Spleen (tissue), 13 donors: ENCODE results near the gene CALB2. TPM values are rescaled to one million over a fixed set of nuclear protein-coding genes. Genes with fewer than 3 reads are reported as not detected.
"Not testable (repeated sequence)": the region's sequence is repeated elsewhere in the genome, so short reads cannot be mapped to it uniquely, and the experiment has no call there.

Experiments
- DNase-seq: peaks from one replicate; pipeline ENCODE4 v3.0.0-alpha.2; 2020
- H3K27ac ChIP-seq, 8 donors: fragments of 200-600 bp; sonication (generic) in 7 of 8; 1 replicate in 4 of 8; 2 replicates in 4 of 8; pipeline versions ENCODE4 v1.5.0 to v1.8.0; 2016 to 2021; ENCODE audit warnings: inconsistent platforms in 4 of 8, mild to moderate bottlenecking in 4 of 8, moderate library complexity in 1 of 8
- H3K27me3 ChIP-seq, 7 donors: fragments of 200-600 bp; sonication (generic) in 6 of 7; replicated peaks in 1 of 7; 1 replicate in 4 of 7; 2 replicates in 3 of 7; pipeline versions ENCODE4 v1.5.0 to v1.8.0; 2016 to 2021; ENCODE audit warnings: inconsistent platforms in 3 of 7, mild to moderate bottlenecking in 1 of 7
- H3K36me3 ChIP-seq, 6 donors: fragments of 200-600 bp; sonication (generic) in 5 of 6; 1 replicate in 4 of 6; 2 replicates in 2 of 6; pipeline versions ENCODE4 v1.5.0 to v1.8.0; 2016 to 2021; ENCODE audit warnings: inconsistent platforms in 2 of 6
- H3K4me1 ChIP-seq, 6 donors: fragments of 200-600 bp; sonication (generic) in 5 of 6; 1 replicate in 3 of 6; 2 replicates in 3 of 6; pipeline versions ENCODE4 v1.5.0 to v1.8.0; 2016 to 2021; ENCODE audit warnings: inconsistent platforms in 3 of 6
- H3K4me3 ChIP-seq, 8 donors: fragments of 200-600 bp; sonication (generic) in 7 of 8; 1 replicate in 4 of 8; 2 replicates in 4 of 8; pipeline versions ENCODE4 v1.5.0 to v1.8.0; 2016 to 2021; ENCODE audit warnings: inconsistent platforms in 4 of 8, mild to moderate bottlenecking in 4 of 8, moderate library complexity in 2 of 8
- H3K9me3 ChIP-seq, 8 donors: fragments of 200-600 bp; sonication (generic) in 7 of 8; 1 replicate in 4 of 8; 2 replicates in 4 of 8; pipeline versions ENCODE4 v1.5.0 to v1.8.0; 2016 to 2021; ENCODE audit warnings: inconsistent platforms in 4 of 8
- POLR2A ChIP-seq, 3 donors: fragments of 450-650 bp; IDR thresholded peaks; one replicate each; pipeline ENCODE4 v1.5.1; 2017; ENCODE audit warnings: antibody characterized with exemption in 3 of 3, mild to moderate bottlenecking in 1 of 3
- POLR2AphosphoS5 ChIP-seq, 3 donors: sonication (generic); formaldehyde crosslinking; IDR thresholded peaks; one replicate each; pipeline ENCODE4 v1.5.1; 2017; ENCODE audit warnings: antibody characterized with exemption in 3 of 3
- WGBS, 5 donors: extraction: QIAGEN DNeasy Blood & Tissue Kit in 3 of 5; methylation state at CpG; one replicate each; pipeline versions ENCODE4 v1.1.5 to v1.1.7; 2013 to 2018; 5-methylcytosine and 5-hydroxymethylcytosine counted together
- intact Hi-C: fragments of 100-400 bp; cut with DNase I; formaldehyde crosslinking; loops from one replicate; pipeline ENCODE4 v1.15.0; 2023; ENCODE audit warnings: low total_unique reads
- long read RNA-seq, 2 donors: transcript quantifications; one replicate each; lab custom pipeline, GENCODE V29; 2026
- polyA plus RNA-seq, 3 donors: library from polyadenylated mRNA; stranded (reverse); fragments of 200-250 nt; gene quantifications; one replicate each; pipeline ENCODE4 v1.2.1, GENCODE V29; 2013
- total RNA-seq, 7 donors: library from RNA; depleted of rRNA in 3 of 7; stranded (reverse); fragments of >200 nt in 3 of 7; fragmentation: NEBNext Ultra II Directional in 4 of 7; extraction: Animal tissue kit (Norgen Biotek cat#: 25700) in 4 of 7; gene quantifications; one replicate each; pipeline versions ENCODE4 v1.1.0 to v1.2.1, GENCODE V29; 2016 to 2021
- TF ChIP-seq, protein P1 (sequence below), 11 experiments: fragments of 200-600 bp in 7 of 11; fragments of 450-650 bp in 4 of 11; sonication (generic) in 4 of 11; IDR thresholded peaks in 8 of 11; conservative IDR thresholded peaks in 3 of 11; 1 replicate in 7 of 11; 2 replicates in 4 of 11; pipeline versions ENCODE4 v1.4.0 to v1.8.0; 2016 to 2021; ENCODE audit warnings: antibody characterized with exemption in 11 of 11, inconsistent platforms in 4 of 11, mild to moderate bottlenecking in 1 of 11
- donor health status: healthy with polysubstance abuse.
- donor health status: DM: no; HTN: no; CAD: no; lungs with moderate emphysema.
- donor health status: DM: no; HTN: no; CAD: no.
- donor health status: Bipolar disorder and iron deficiency.
- donor health status: healthy.
- donor health status: DM: no; HTN: no; CAD: no.
- donor health status: DM: yes; HTN: yes; CAD: no.

Gene CALB2, protein sequence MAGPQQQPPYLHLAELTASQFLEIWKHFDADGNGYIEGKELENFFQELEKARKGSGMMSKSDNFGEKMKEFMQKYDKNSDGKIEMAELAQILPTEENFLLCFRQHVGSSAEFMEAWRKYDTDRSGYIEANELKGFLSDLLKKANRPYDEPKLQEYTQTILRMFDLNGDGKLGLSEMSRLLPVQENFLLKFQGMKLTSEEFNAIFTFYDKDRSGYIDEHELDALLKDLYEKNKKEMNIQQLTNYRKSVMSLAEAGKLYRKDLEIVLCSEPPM
- total RNA-seq = not detected
- under 1 TPM; 0.04 to 0.12 (median 0.06) TPM for polyA plus RNA-seq
- long read RNA-seq, donor 1 = 0 reads
- long read RNA-seq, donor 2 = 0 reads

- no peaks in the 10 kb centered on the region for H3K9me3 ChIP-seq
- intact Hi-C loops = no loop called here
- no peaks in the 10 kb centered on the region for H3K36me3 ChIP-seq
- peaks cover 0 to 70% (median 25%) of the 10 kb centered on the region in 7 donors for H3K27me3 ChIP-seq
- peaks cover 3 to 17% (median 10%) of the 10 kb centered on the region in 6 donors for H3K4me1 ChIP-seq
- peak; percentile 86 for DNase-seq
- TF ChIP-seq POLR2A (IDR thresholded peaks at IDR 0.05) (no peak), POLR2AphosphoS5 (IDR thresholded peaks at IDR 0.05) (peak in 2 of 3 donors; percentile 41 to 50)
- TF ChIP-seq, protein P1, sequence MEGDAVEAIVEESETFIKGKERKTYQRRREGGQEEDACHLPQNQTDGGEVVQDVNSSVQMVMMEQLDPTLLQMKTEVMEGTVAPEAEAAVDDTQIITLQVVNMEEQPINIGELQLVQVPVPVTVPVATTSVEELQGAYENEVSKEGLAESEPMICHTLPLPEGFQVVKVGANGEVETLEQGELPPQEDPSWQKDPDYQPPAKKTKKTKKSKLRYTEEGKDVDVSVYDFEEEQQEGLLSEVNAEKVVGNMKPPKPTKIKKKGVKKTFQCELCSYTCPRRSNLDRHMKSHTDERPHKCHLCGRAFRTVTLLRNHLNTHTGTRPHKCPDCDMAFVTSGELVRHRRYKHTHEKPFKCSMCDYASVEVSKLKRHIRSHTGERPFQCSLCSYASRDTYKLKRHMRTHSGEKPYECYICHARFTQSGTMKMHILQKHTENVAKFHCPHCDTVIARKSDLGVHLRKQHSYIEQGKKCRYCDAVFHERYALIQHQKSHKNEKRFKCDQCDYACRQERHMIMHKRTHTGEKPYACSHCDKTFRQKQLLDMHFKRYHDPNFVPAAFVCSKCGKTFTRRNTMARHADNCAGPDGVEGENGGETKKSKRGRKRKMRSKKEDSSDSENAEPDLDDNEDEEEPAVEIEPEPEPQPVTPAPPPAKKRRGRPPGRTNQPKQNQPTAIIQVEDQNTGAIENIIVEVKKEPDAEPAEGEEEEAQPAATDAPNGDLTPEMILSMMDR (IDR thresholded peaks at IDR 0.05 in 8 of 11, conservative IDR thresholded peaks at IDR 0.05 in 3 of 11) = peak in 10 of 11 experiments; percentile 32 to 98 (median 92)
- WGBS, 5 donors = 1 to 6% (median 2%) methylated on average over 14 to 53 of the region's 53 CpGs
- no peak within 1 kb of the TSS for H3K27ac ChIP-seq
- peak within 1 kb of the TSS in 2 of 8 donors; percentile 20 to 58 for H3K4me3 ChIP-seq
Observed at GRCh38 chr16:71358464-71358998, at the start of gene CALB2. CALB2 (plus strand) TSS chr16:71358723; CDS start chr16:71358793, 70 bp downstream.

DNA sequence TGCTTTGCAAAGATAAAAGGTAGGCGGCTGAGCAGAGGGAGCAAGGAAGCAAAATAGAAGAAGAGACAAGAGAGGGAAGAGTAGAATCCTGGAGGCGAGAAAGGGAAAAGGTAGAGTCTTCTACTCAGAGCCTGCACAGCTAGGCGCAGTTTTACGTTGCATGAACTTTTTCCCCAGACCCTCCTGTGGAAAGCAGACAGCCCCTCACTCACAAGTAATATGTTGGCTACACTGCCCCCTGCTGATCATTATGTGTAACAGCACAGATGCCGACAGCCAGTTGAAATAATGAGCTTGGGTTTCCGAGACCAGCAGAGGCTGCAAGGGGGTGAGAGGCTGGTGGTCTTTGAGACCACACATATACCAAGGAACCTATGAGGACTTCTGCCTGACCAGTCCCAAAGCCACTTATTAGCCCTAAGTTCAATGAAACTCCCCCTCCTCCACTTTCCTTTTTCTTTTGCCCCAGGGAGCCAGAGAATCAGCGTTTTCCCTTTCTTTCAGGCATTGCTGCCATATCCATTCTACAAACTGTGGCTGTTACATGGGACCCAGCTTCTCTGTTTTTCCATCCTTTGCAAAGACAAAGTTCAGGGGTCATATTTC is 46.9 kb upstream of the CALB2 start:
- no peak overlapping the region for H3K27ac ChIP-seq
- no peaks in the 10 kb centered on the region for H3K36me3 ChIP-seq
- WGBS, 5 donors = 21 to 27% (median 24%) methylated on average over 7 of the region's 7 CpGs
- TF ChIP-seq, protein P1 (IDR thresholded peaks at IDR 0.05 in 8 of 11, conservative IDR thresholded peaks at IDR 0.05 in 3 of 11) = peak; percentile 56 to 84 (median 77)
- TF ChIP-seq POLR2A (IDR thresholded peaks at IDR 0.05) = no peak
- no peak for DNase-seq
- no peak overlapping the region for H3K4me3 ChIP-seq
- intact Hi-C loops = loop anchor here (10.0 kb wide), 1 partner anchor 97 kb away; no protein-coding TSS in a partner anchor
- H3K9me3 ChIP-seq = no peaks in the 10 kb centered on the region
- peaks cover 0 to 32% (median 6%) of the 10 kb centered on the region in 7 donors for H3K27me3 ChIP-seq
- no peaks in the 10 kb centered on the region for H3K4me1 ChIP-seq

- not testable (repeated sequence) for H3K4me1 ChIP-seq, DNase-seq, H3K27ac ChIP-seq, H3K36me3 ChIP-seq, H3K4me3 ChIP-seq, H3K9me3 ChIP-seq
- WGBS, 5 donors = 70 to 84% (median 78%) methylated on average over 3 of the region's 3 CpGs
- H3K27me3 ChIP-seq = peaks cover 0 to 32% (median 6%) of the 10 kb centered on the region in 7 donors
- intact Hi-C loops = loop anchor here (10.0 kb wide), 1 partner anchor 99 kb away; no protein-coding TSS in a partner anchor
Observed at GRCh38 chr16:71313591-71313990, 44.9 kb upstream of the CALB2 start.

GRCh38 chr16:71315269-71315668 is 43.3 kb upstream of the CALB2 start:
- TF ChIP-seq POLR2A (IDR thresholded peaks at IDR 0.05) (no peak), POLR2AphosphoS5 (IDR thresholded peaks at IDR 0.05) (no peak)
- TF ChIP-seq, protein P1 (IDR thresholded peaks at IDR 0.05 in 8 of 11, conservative IDR thresholded peaks at IDR 0.05 in 3 of 11) = no peak
- WGBS, 5 donors = 16 to 38% (median 29%) methylated on average over 3 of the region's 3 CpGs
- intact Hi-C loops = loop anchor here (10.0 kb wide), 1 partner anchor 100 kb away; no protein-coding TSS in a partner anchor

More at GRCh38 chr16:71315269-71315668, 43.3 kb upstream of the CALB2 start:
- no peak overlapping the region for H3K4me3 ChIP-seq
- no peaks in the 10 kb centered on the region for H3K9me3 ChIP-seq
- peaks cover 0 to 25% (median 6%) of the 10 kb centered on the region in 7 donors for H3K27me3 ChIP-seq
- no peaks in the 10 kb centered on the region for H3K4me1 ChIP-seq
- no peak for DNase-seq
- H3K36me3 ChIP-seq = no peaks in the 10 kb centered on the region
- no peak overlapping the region for H3K27ac ChIP-seq
